K562 (cell line): ENCODE measurements around the gene MINK1. TPM values are rescaled to one million over a fixed set of nuclear protein-coding genes. Genes with fewer than 3 reads are reported as not detected.
A peak's percentile ranks its signal among the peaks of the same experiment; 100 is the strongest.

Experiments
- BRD4 ChIP-seq: fragments of 200-600 bp; sonication (generic); IDR thresholded peaks from 2 replicates; pipeline ENCODE4 v1.6.1; 2017; ENCODE audit warnings: inconsistent platforms
- CHD1 ChIP-seq: fragments of 200-600 bp; sonication (generic); IDR thresholded peaks from one replicate; pipeline ENCODE4 v1.6.1; 2012; ENCODE audit warnings: mild to moderate bottlenecking, moderate library complexity, low read length, inconsistent platforms
- MEIS2 ChIP-seq: fragments of 450-650 bp; IDR thresholded peaks from 2 replicates; pipeline ENCODE4 v1.6.1; 2014; ENCODE audit warnings: mild to moderate bottlenecking; ENCODE audit not compliant: partially characterized antibody
- NCOR1 ChIP-seq: fragments of 450-650 bp; IDR thresholded peaks from 2 replicates; pipeline ENCODE4 v1.6.1; 2016; ENCODE audit warnings: mild to moderate bottlenecking, moderate library complexity
- NEUROD1 ChIP-seq: fragments of 150-350 bp; IDR thresholded peaks from 2 replicates; pipeline ENCODE4 v1.6.1; 2014; ENCODE audit warnings: borderline replicate concordance, low read length, low read depth; ENCODE audit not compliant: partially characterized antibody
- NFE2 ChIP-seq: IDR thresholded peaks from 2 replicates; pipeline ENCODE4 v1.6.1; 2014; ENCODE audit warnings: antibody characterized with exemption, low read depth
- PYGO2 ChIP-seq: fragments of 450-650 bp; IDR thresholded peaks from 2 replicates; pipeline ENCODE4 v1.6.1; 2016; ENCODE audit warnings: mild to moderate bottlenecking, missing genetic modification characterization, moderate library complexity, missing compliant biosample characterization
- SIRT6 ChIP-seq: IDR thresholded peaks from one replicate; pipeline ENCODE4 v1.6.1; 2012; ENCODE audit warnings: low read depth, mild to moderate bottlenecking, control low read depth, inconsistent platforms, low read length, moderate library complexity
- TAL1 ChIP-seq: fragments of 450-650 bp; IDR thresholded peaks from 2 replicates; pipeline ENCODE4 v1.6.1; 2016; ENCODE audit warnings: mild to moderate bottlenecking
- TRIM24 ChIP-seq, 2 experiments: fragments of 450-650 bp; IDR thresholded peaks; 2 replicates each; pipeline ENCODE4 v1.6.1; 2016
- TSHZ1 ChIP-seq: fragments of 250-450 bp; sonication (Bioruptor Pico); IDR thresholded peaks from 2 replicates; pipeline ENCODE4 v1.4.0; 2020; ENCODE audit warnings: mild to moderate bottlenecking, moderate library complexity
- U2AF1 ChIP-seq: fragments of 200-400 bp; formaldehyde crosslinking; optimal IDR thresholded peaks from 2 replicates; pipeline ENCODE3; 2017; ENCODE audit warnings: mild to moderate bottlenecking, low read depth, low read length, moderate library complexity
- ZBTB2 ChIP-seq: fragments of 450-650 bp; IDR thresholded peaks from 2 replicates; pipeline ENCODE4 v1.6.1; 2016; ENCODE audit warnings: antibody characterized with exemption
- ZNF121 ChIP-seq: sonication (generic); formaldehyde crosslinking; conservative IDR thresholded peaks from 2 replicates; pipeline ENCODE4 v1.8.0; 2022; ENCODE audit warnings: missing genetic modification reagents
- ZNF511 ChIP-seq: sonication (generic); formaldehyde crosslinking; IDR thresholded peaks from 2 replicates; pipeline ENCODE4 v1.8.0; 2022; ENCODE audit warnings: mild to moderate bottlenecking, missing genetic modification reagents
- ZNF561 ChIP-seq: fragments of 450-650 bp; formaldehyde crosslinking; conservative IDR thresholded peaks from 2 replicates; pipeline ENCODE4 v1.4.0; 2020; ENCODE audit warnings: mild to moderate bottlenecking, moderate library complexity
- ZNF57 ChIP-seq: fragments of 450-650 bp; formaldehyde crosslinking; IDR thresholded peaks from 2 replicates; pipeline ENCODE4 v1.4.0; 2020; ENCODE audit warnings: mild to moderate bottlenecking, moderate library complexity
- ZNF639 ChIP-seq, 2 experiments: fragments of 200-800 bp in 1 of 2; sonication (Bioruptor generic) in 1 of 2; sonication (generic) in 1 of 2; formaldehyde crosslinking in 1 of 2; IDR thresholded peaks in 1 of 2; conservative IDR thresholded peaks in 1 of 2; 2 replicates each; pipeline versions ENCODE4 v1.5.0 to v1.6.1; 2016 to 2020; ENCODE audit warnings: missing compliant biosample characterization in 1 of 2, missing genetic modification characterization in 1 of 2, missing genetic modification reagents in 1 of 2
- ZNF696 ChIP-seq: fragments of 250-450 bp; sonication (Bioruptor Pico); conservative IDR thresholded peaks from 2 replicates; pipeline ENCODE4 v1.4.0; 2020; ENCODE audit warnings: mild to moderate bottlenecking, moderate library complexity
- polyA plus RNA-seq, 8 experiments: library from polyadenylated mRNA; depleted of rRNA in 4 of 8; stranded (reverse) in 5 of 8; unstranded in 3 of 8; fragments of >200 nt; fragmentation: Nextera tagmentation in 2 of 8; fragmentation: Illumina TruSeq in 1 of 8; extraction: Ambion mirVana in 2 of 8; extraction: Trizol in 1 of 8; gene quantifications; 2 replicates each; pipeline versions ENCODE4 v1.2.1 to v1.2.3, GENCODE V29; 2011 to 2014; ENCODE audit warnings: inconsistent platforms in 1 of 8, missing spikeins in 1 of 8
- total RNA-seq, 7 experiments: library from RNA; depleted of rRNA in 6 of 7; stranded (reverse); fragments of >200 nt in 6 of 7; fragmentation: Illumina TruSeq in 2 of 7; extraction: Trizol in 2 of 7; gene quantifications; 2 replicates each; pipeline versions ENCODE4 v1.2.1 to v1.2.3, GENCODE V29; 2011 to 2021; ENCODE audit warnings: low replicate concordance in 1 of 7

MINK1 gene
- total and polyA plus RNA-seq, 9 of the 15 experiments (the other 6 are each of a cell fraction or from before 2014, with no cell fraction given): 0.11 to 54.2 (median 14.9) TPM

- no peak for TF ChIP-seq ZNF511 (CRISPR knock-in tag)
- peak; percentile 95 for TF ChIP-seq MEIS2
- TF ChIP-seq BRD4: no peak
- no peak for TF ChIP-seq ZNF121
- no peak for TF ChIP-seq ZNF57
- no peak for TF ChIP-seq SIRT6
- TF ChIP-seq CHD1: peak; percentile 58
- TF ChIP-seq PYGO2: no peak
- no peak for TF ChIP-seq NEUROD1
- TF ChIP-seq NCOR1: 0 out of 2 replicates have a peak, but pooled peaks have one; percentile 5
- TF ChIP-seq ZBTB2: peak; percentile 87
- peak in 1 of 2 experiments; percentile 86; a peak in 2 of 4 replicates for TF ChIP-seq ZNF639 (CRISPR knock-in tag; conservative IDR thresholded peaks at IDR 0.05 in 1 of 2, IDR thresholded peaks at IDR 0.05 in 1 of 2)
- TF ChIP-seq TAL1: no peak
- TF ChIP-seq ZNF696 (CRISPR knock-in tag): no peak
- no peak for TF ChIP-seq ZNF561 (CRISPR knock-in tag)
- no peak for TF ChIP-seq TRIM24 (IDR thresholded peaks at IDR 0.05)
- TF ChIP-seq TSHZ1 (CRISPR knock-in tag): no peak
- no peak for TF ChIP-seq U2AF1
- TF ChIP-seq NFE2: no peak
Measured at GRCh38 chr17:4833178-4833940, at the start of gene MINK1 (continued).
